K562 (cell line): ENCODE data around the gene LAGE3. TPM values are rescaled to one million over a fixed set of nuclear protein-coding genes. Genes with fewer than 3 reads are reported as not detected.
A peak's percentile ranks its signal among the peaks of the same experiment; 100 is the strongest.

ENCODE experiments used
- ATAC-seq: fragments of 200-7000 bp; cut with Tn5 transposase; 3 replicates; pipeline ENCODE4 v1.9.1; 2020; ENCODE audit warnings: moderate library complexity
- BruUV-seq: library from RNA; stranded (reverse); fragments of 400-500 nt; replicated peaks from 2 replicates; lab custom pipeline; 2021; lab: Mats Ljungman, UMichigan
- CTCF ChIA-PET: fragments of 300-600 bp; formaldehyde crosslinking; extraction: SDS; loops from one replicate; lab custom pipeline; 2021; ENCODE audit warnings: low intra/inter-chr PET ratio; lab: Yijun Ruan, JAX
- POLR2A ChIA-PET: fragments of 300-600, 350-650 bp; sonication (Branson Sonifier 250); formaldehyde crosslinking; extraction: SDS; loops from one replicate; lab custom pipeline; 2021; ENCODE audit warnings: antibody characterized with exemption, inconsistent platforms; lab: Yijun Ruan, JAX
- DNase-seq, 4 experiments: peaks; one replicate each; pipeline versions ENCODE4 v3.0.0 to v3.0.0-alpha.2; 2011 to 2018; ENCODE audit warnings: low spot score in 3 of 4, mixed read lengths in 3 of 4; ENCODE audit errors: extremely low read depth in 1 of 4
- FAIRE-seq: peaks from 2 replicates; lab custom pipeline; 2011; peaks lifted over from hg19 to GRCh38; lab: Jason Lieb, UNC
- H2AFZ ChIP-seq: 2 replicates; pipeline ENCODE4 v1.6.0; 2011; ENCODE audit warnings: low read depth, low read length, control low read depth, inconsistent platforms
- H3K27ac ChIP-seq: fragments of 200-600 bp; 3 replicates; pipeline ENCODE4 v1.8.0; 2011; ENCODE audit warnings: low read depth, mild to moderate bottlenecking, control low read depth, inconsistent platforms, low read length, moderate library complexity, mixed read lengths; ENCODE audit errors: extremely low read depth
- H3K27me3 ChIP-seq, 2 experiments: fragments of 300-600 bp in 1 of 2; 2 replicates in 1 of 2; 3 replicates in 1 of 2; pipeline versions ENCODE4 v1.6.0 to v1.8.0; 2011; ENCODE audit warnings: inconsistent platforms in 2 of 2, low read length in 2 of 2, mild to moderate bottlenecking in 1 of 2, mixed read lengths in 1 of 2, moderate library complexity in 1 of 2; ENCODE audit not compliant: control insufficient read depth in 2 of 2, insufficient read depth in 2 of 2
- H3K36me3 ChIP-seq: fragments of 300-600 bp; 3 replicates; pipeline ENCODE4 v1.8.0; 2011; ENCODE audit warnings: mild to moderate bottlenecking, low read length, inconsistent platforms; ENCODE audit not compliant: control insufficient read depth, insufficient read depth
- H3K4me1 ChIP-seq, 2 experiments: fragments of 200-600 bp in 1 of 2; replicated peaks in 1 of 2; 2 replicates in 1 of 2; 3 replicates in 1 of 2; pipeline versions ENCODE4 v1.5.1 to v1.8.0; 2011; ENCODE audit warnings: inconsistent platforms in 2 of 2, low read length in 2 of 2, mild to moderate bottlenecking in 1 of 2, mixed read lengths in 1 of 2, moderate library complexity in 1 of 2; ENCODE audit not compliant: control insufficient read depth in 2 of 2, insufficient read depth in 2 of 2
- H3K4me2 ChIP-seq: 2 replicates; pipeline ENCODE4 v1.6.1; 2011; ENCODE audit warnings: low read length, control low read depth, inconsistent platforms, mixed read lengths; ENCODE audit not compliant: insufficient read depth
- H3K4me3 ChIP-seq: fragments of 200-600 bp; sonication (generic), shearing (Covaris generic); 2 replicates; pipeline ENCODE4 v1.5.1; 2016; ENCODE audit warnings: control low read depth, inconsistent platforms
- H3K79me2 ChIP-seq: fragments of 200-600 bp; 3 replicates; pipeline ENCODE4 v1.8.0; 2011; ENCODE audit warnings: low read length, inconsistent platforms; ENCODE audit not compliant: control insufficient read depth, insufficient read depth
- H3K9ac ChIP-seq, 2 experiments: 2 replicates each; pipeline versions ENCODE4 v1.6.0 to v1.6.1; 2011; ENCODE audit warnings: low read depth in 2 of 2, low read length in 2 of 2, control low read depth in 1 of 2, inconsistent platforms in 1 of 2, mild to moderate bottlenecking in 1 of 2, mixed read lengths in 1 of 2; ENCODE audit not compliant: insufficient read depth in 1 of 2
- H3K9me1 ChIP-seq: one replicate; pipeline ENCODE4 v1.6.0; 2011; ENCODE audit warnings: inconsistent platforms, mild to moderate bottlenecking, low read length, moderate library complexity; ENCODE audit not compliant: control insufficient read depth, insufficient read depth
- H3K9me3 ChIP-seq: replicated peaks from 2 replicates; pipeline ENCODE4 v1.5.1; 2011; ENCODE audit warnings: low read depth, low read length, inconsistent platforms; ENCODE audit not compliant: control insufficient read depth, insufficient read depth
- H4K20me1 ChIP-seq: replicated peaks from 2 replicates; pipeline ENCODE4 v1.6.1; 2011; ENCODE audit warnings: low read length, inconsistent platforms, mixed read lengths; ENCODE audit not compliant: control insufficient read depth, insufficient read depth
- ARID1B ChIP-seq: fragments of 450-650 bp; IDR thresholded peaks from 2 replicates; pipeline ENCODE4 v1.6.1; 2016; ENCODE audit warnings: antibody characterized with exemption, mild to moderate bottlenecking, inconsistent platforms
- ATF1 ChIP-seq, 2 experiments: fragments of 450-650 bp in 1 of 2; IDR thresholded peaks; 2 replicates each; pipeline ENCODE4 v1.6.1; 2016; ENCODE audit warnings: missing compliant biosample characterization in 1 of 2, missing genetic modification characterization in 1 of 2
- FUS ChIP-seq: fragments of 200-400 bp; formaldehyde crosslinking; optimal IDR thresholded peaks from 2 replicates; pipeline ENCODE3; 2017; ENCODE audit warnings: low read depth, low read length
- MTA1 ChIP-seq: fragments of 450-650 bp; IDR thresholded peaks from 2 replicates; pipeline ENCODE4 v1.6.1; 2017; ENCODE audit warnings: borderline replicate concordance
- PURB ChIP-seq: sonication (generic); formaldehyde crosslinking; IDR thresholded peaks from 2 replicates; pipeline ENCODE4 v1.9.0; 2021; ENCODE audit warnings: low read depth, mild to moderate bottlenecking, missing genetic modification reagents
- ZKSCAN3 ChIP-seq: fragments of 250-450 bp; sonication (Bioruptor Pico); IDR thresholded peaks from 2 replicates; pipeline ENCODE4 v1.4.0; 2020
- ZNF436 ChIP-seq: fragments of 250-450, 450-650 bp; sonication (Bioruptor Pico); formaldehyde crosslinking; IDR thresholded peaks from 2 replicates; pipeline ENCODE4 v1.7.0; 2020; ENCODE audit warnings: mild to moderate bottlenecking
- WGBS: fragments of 100-300 bp; shearing (Covaris generic); methylation state at CpG from one replicate; pipeline ENCODE4 v1.1.6; 2016; ENCODE audit warnings: low coverage, mixed read lengths; ENCODE audit not compliant: insufficient coverage; ENCODE audit errors: missing lambda C conversion rate; 5-methylcytosine and 5-hydroxymethylcytosine counted together
- in situ Hi-C: fragments of 300-500 bp; cut with MboI; formaldehyde crosslinking; loops from 4 replicates; pipeline ENCODE4 v1.15.0; 2018; ENCODE audit warnings: inconsistent platforms, mixed read lengths
- intact Hi-C: fragments of 100-400 bp; cut with micrococcal nuclease; formaldehyde crosslinking; loops from 2 replicates; pipeline ENCODE4 v1.14.2; 2022
- polyA plus RNA-seq, 8 experiments: library from polyadenylated mRNA; depleted of rRNA in 4 of 8; stranded (reverse) in 5 of 8; unstranded in 3 of 8; fragments of >200 nt; fragmentation: Nextera tagmentation in 2 of 8; fragmentation: Illumina TruSeq in 1 of 8; extraction: Ambion mirVana in 2 of 8; extraction: Trizol in 1 of 8; gene quantifications; 2 replicates each; pipeline versions ENCODE4 v1.2.1 to v1.2.3, GENCODE V29; 2011 to 2014; ENCODE audit warnings: inconsistent platforms in 1 of 8, missing spikeins in 1 of 8
- total RNA-seq, 7 experiments: library from RNA; depleted of rRNA in 6 of 7; stranded (reverse); fragments of >200 nt in 6 of 7; fragmentation: Illumina TruSeq in 2 of 7; extraction: Trizol in 2 of 7; gene quantifications; 2 replicates each; pipeline versions ENCODE4 v1.2.1 to v1.2.3, GENCODE V29; 2011 to 2021; ENCODE audit warnings: low replicate concordance in 1 of 7
- TF ChIP-seq, protein P1 (sequence below): fragments of 250-450 bp; sonication (Bioruptor Pico); IDR thresholded peaks from 2 replicates; pipeline ENCODE4 v1.5.0; 2020; ENCODE audit warnings: mild to moderate bottlenecking
- TF ChIP-seq, protein P2 (sequence below): sonication (generic); formaldehyde crosslinking; IDR thresholded peaks from 2 replicates; pipeline ENCODE4 v1.8.0; 2022; ENCODE audit warnings: missing genetic modification reagents, mild to moderate bottlenecking, borderline replicate concordance
- TF ChIP-seq, protein P3 (sequence below), 2 experiments: fragments of 450-650 bp; conservative IDR thresholded peaks; 2 replicates each; pipeline ENCODE4 v1.6.1; 2017; ENCODE audit warnings: mild to moderate bottlenecking in 2 of 2, moderate library complexity in 2 of 2
- TF ChIP-seq, protein P4 (sequence below): fragments of 450-650 bp; IDR thresholded peaks from 2 replicates; pipeline ENCODE4 v1.6.1; 2017; ENCODE audit warnings: antibody characterized with exemption, mild to moderate bottlenecking

Gene LAGE3
- total and polyA plus RNA-seq, 9 of the 15 experiments (the other 6 are each of a cell fraction or from before 2014, with no cell fraction given), result 28.2 to 125 (median 35.8) TPM

DNA sequence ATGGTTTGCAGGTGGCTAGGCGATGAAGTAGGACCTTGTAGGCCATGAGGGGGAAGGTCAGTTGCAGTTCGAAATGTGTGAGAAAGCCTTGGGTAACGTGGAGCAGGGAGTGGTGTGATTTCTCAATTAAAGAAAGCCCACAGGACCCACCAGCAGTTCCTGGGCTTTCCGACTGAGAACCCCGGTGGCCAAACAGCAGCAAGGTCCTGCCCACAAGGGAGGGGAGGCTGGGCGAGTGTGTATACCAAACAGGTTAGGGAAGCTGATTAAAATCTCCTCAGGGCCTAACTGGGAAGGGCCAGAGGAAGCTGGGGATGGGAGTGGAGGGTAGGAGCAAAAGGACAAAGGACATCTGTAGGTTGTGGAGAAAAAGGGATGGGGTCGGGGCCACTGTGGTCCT, 48.2 kb downstream of the LAGE3 start (continued):
- TF ChIP-seq, protein P1, sequence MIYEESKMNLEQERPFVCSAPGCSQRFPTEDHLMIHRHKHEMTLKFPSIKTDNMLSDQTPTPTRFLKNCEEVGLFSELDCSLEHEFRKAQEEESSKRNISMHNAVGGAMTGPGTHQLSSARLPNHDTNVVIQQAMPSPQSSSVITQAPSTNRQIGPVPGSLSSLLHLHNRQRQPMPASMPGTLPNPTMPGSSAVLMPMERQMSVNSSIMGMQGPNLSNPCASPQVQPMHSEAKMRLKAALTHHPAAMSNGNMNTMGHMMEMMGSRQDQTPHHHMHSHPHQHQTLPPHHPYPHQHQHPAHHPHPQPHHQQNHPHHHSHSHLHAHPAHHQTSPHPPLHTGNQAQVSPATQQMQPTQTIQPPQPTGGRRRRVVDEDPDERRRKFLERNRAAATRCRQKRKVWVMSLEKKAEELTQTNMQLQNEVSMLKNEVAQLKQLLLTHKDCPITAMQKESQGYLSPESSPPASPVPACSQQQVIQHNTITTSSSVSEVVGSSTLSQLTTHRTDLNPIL (CRISPR knock-in tag), result no peak
- no peak for TF ChIP-seq ZKSCAN3
- TF ChIP-seq ZNF436 (CRISPR knock-in tag), result no peak
- 0 out of 2 replicates have a peak, but pooled peaks have one; percentile 2 for TF ChIP-seq ARID1B
- no peak for TF ChIP-seq FUS

DNA sequence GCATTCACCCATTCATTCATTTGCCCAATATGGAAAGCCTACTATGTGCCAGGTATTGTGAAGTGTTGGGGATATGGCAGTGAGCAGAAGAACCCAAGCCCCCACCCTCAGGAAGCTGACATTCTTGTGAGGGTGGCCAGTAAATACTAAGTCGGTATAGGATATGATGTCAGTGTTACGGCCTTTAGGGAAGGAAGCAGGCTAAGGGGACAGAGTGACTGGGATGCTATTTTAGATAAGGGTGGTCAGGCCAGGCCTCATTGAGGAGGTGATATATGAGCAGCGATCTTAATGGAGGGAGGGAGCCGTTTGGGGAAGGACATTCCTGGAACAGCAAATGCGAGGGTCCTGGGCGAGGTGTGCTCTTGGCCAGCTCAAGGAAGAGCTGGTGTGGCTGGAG, 48.6 kb downstream of the LAGE3 start:
- intact Hi-C loops (loop anchor here (2.0 kb wide), 1 partner anchor 54 kb away; no protein-coding TSS in a partner anchor), in situ Hi-C loops (no loop called here)
- DNase-seq (peak in 2 of 4 experiments; percentile 37 to 67), FAIRE-seq (peak; percentile 80), ATAC-seq (peak; percentile 40)
- CTCF ChIA-PET, result no interaction called here
- H3K27me3 ChIP-seq, result no peaks in the 10 kb centered on the region
- H3K4me3 ChIP-seq, result 0 out of 2 replicates have a peak overlapping the region, but pooled peaks have one; percentile 18
- peak overlapping the region; percentile 61 to 84; a peak in 3 of 4 replicates for H3K9ac ChIP-seq
- H3K79me2 ChIP-seq, result peaks cover 35% of the 10 kb centered on the region
- H3K9me3 ChIP-seq, result no peaks in the 10 kb centered on the region
- H2AFZ ChIP-seq, result no peak overlapping the region
- H4K20me1 ChIP-seq, result no peaks in the 10 kb centered on the region
- H3K36me3 ChIP-seq, result peaks cover 51% of the 10 kb centered on the region; the same call in 2 of the 3 replicates
- peak overlapping the region; percentile 67 for H3K27ac ChIP-seq
- peak overlapping the region; percentile 80 for H3K4me2 ChIP-seq
- WGBS, result 4% methylated on average over 6 of the region's 6 CpGs
- POLR2A ChIA-PET, result interaction anchor here (0.6 to 1.4 kb wide), 4 partner anchors 10 to 31 kb away, joined by 3 to 6 read pairs (median 3); no protein-coding TSS in a partner anchor
- H3K4me1 ChIP-seq, result peaks cover 27 to 55% of the 10 kb centered on the region in 2 experiments; a peak in 4 of 5 replicates
- BruUV-seq, result no TSS peak
- no peaks in the 10 kb centered on the region for H3K9me1 ChIP-seq
- TF ChIP-seq ARID1B, result peak; percentile 27; the same call in 1 of the 2 replicates
- TF ChIP-seq PURB (CRISPR knock-in tag), result no peak
- TF ChIP-seq, protein P2, sequence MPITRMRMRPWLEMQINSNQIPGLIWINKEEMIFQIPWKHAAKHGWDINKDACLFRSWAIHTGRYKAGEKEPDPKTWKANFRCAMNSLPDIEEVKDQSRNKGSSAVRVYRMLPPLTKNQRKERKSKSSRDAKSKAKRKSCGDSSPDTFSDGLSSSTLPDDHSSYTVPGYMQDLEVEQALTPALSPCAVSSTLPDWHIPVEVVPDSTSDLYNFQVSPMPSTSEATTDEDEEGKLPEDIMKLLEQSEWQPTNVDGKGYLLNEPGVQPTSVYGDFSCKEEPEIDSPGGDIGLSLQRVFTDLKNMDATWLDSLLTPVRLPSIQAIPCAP, result no peak
- 0 out of 2 replicates have a peak, but pooled peaks have one; percentile 15 for TF ChIP-seq MTA1
- no peak for TF ChIP-seq ATF1 (CRISPR knock-in tag; IDR thresholded peaks at IDR 0.05)
- TF ChIP-seq ATF1 (tag; IDR thresholded peaks at IDR 0.05), result 0 out of 2 replicates have a peak, but pooled peaks have one; percentile 11
- TF ChIP-seq, protein P3, sequence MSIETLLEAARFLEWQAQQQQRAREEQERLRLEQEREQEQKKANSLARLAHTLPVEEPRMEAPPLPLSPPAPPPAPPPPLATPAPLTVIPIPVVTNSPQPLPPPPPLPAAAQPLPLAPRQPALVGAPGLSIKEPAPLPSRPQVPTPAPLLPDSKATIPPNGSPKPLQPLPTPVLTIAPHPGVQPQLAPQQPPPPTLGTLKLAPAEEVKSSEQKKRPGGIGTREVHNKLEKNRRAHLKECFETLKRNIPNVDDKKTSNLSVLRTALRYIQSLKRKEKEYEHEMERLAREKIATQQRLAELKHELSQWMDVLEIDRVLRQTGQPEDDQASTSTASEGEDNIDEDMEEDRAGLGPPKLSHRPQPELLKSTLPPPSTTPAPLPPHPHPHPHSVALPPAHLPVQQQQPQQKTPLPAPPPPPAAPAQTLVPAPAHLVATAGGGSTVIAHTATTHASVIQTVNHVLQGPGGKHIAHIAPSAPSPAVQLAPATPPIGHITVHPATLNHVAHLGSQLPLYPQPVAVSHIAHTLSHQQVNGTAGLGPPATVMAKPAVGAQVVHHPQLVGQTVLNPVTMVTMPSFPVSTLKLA (conservative IDR thresholded peaks at IDR 0.05), result 0 out of 4 replicates have a peak, but pooled peaks of 1 of the 2 experiments have one; percentile 18
- TF ChIP-seq, protein P4, sequence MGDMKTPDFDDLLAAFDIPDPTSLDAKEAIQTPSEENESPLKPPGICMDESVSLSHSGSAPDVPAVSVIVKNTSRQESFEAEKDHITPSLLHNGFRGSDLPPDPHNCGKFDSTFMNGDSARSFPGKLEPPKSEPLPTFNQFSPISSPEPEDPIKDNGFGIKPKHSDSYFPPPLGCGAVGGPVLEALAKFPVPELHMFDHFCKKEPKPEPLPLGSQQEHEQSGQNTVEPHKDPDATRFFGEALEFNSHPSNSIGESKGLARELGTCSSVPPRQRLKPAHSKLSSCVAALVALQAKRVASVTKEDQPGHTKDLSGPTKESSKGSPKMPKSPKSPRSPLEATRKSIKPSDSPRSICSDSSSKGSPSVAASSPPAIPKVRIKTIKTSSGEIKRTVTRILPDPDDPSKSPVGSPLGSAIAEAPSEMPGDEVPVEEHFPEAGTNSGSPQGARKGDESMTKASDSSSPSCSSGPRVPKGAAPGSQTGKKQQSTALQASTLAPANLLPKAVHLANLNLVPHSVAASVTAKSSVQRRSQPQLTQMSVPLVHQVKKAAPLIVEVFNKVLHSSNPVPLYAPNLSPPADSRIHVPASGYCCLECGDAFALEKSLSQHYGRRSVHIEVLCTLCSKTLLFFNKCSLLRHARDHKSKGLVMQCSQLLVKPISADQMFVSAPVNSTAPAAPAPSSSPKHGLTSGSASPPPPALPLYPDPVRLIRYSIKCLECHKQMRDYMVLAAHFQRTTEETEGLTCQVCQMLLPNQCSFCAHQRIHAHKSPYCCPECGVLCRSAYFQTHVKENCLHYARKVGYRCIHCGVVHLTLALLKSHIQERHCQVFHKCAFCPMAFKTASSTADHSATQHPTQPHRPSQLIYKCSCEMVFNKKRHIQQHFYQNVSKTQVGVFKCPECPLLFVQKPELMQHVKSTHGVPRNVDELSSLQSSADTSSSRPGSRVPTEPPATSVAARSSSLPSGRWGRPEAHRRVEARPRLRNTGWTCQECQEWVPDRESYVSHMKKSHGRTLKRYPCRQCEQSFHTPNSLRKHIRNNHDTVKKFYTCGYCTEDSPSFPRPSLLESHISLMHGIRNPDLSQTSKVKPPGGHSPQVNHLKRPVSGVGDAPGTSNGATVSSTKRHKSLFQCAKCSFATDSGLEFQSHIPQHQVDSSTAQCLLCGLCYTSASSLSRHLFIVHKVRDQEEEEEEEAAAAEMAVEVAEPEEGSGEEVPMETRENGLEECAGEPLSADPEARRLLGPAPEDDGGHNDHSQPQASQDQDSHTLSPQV, result 0 out of 2 replicates have a peak, but pooled peaks have one; percentile 29
